Measurements from ENCODE around the gene SPATA13.
"Not testable (repeated sequence)": the region's sequence is repeated elsewhere in the genome, so short reads cannot be mapped to it uniquely, and the experiment has no call there.

Gene SPATA13

DNA sequence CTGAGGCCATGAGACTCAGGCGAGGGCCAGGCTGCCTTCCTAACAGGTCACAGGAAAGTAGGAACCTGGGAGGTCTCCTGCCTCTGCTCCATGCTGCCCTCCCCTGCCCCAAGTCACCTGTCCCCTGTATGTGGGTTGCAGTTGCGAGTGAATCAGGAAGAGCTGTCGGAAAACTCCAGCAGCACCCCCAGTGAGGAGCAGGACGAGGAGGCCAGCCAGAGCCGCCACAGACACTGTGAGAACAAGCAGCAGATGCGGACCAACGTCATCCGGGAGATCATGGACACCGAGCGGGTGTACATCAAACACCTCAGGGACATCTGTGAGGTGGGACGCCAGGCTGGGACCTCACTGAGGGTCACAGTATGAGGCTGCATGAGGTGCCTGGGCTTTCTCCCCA is 126.1 kb downstream of the SPATA13 start:
- DNase-seq = no peak

DNA sequence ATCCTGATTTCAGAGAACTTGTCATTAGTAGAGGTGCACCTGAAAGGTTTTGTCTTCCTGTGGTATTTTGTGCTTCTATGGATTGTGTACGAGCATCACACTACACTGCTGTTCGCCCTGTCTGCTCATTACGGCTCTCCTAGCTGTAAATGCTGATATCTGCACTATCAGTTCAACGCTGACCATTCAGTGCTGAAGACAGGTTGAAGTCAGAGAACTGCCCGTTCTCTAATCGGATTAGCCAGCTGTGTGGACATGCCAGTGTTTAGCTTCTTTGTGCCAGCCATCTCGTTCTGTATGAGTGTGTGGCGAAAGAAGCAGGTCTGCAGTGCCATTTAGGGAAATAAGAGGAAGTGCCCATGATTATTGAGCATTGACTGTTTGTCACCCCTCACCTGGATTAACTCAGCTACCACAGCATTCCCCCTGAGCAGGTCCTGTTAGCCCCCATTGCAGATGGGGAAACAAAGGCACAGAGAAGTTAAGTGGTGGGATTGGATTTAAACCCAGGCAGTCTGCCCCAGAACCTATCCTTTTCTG is 127.3 kb downstream of the SPATA13 start:
- no peak for DNase-seq

DNA sequence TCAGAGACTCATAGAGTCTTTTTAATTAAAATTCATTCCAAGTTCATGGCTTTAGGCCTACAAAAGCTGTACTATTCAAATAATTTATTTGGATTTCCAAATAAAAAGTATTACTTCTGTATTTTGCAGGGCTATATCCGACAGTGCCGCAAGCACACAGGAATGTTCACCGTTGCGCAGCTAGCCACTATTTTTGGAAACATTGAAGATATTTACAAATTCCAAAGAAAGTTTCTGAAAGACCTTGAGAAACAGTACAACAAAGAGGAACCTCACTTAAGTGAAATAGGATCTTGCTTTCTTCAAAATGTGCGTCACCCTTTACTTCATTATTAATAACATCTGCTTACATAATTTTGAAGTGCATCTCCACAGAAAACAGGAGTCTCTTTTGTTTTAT is 128.3 kb downstream of the SPATA13 start:
- DNase-seq = no peak

DNA sequence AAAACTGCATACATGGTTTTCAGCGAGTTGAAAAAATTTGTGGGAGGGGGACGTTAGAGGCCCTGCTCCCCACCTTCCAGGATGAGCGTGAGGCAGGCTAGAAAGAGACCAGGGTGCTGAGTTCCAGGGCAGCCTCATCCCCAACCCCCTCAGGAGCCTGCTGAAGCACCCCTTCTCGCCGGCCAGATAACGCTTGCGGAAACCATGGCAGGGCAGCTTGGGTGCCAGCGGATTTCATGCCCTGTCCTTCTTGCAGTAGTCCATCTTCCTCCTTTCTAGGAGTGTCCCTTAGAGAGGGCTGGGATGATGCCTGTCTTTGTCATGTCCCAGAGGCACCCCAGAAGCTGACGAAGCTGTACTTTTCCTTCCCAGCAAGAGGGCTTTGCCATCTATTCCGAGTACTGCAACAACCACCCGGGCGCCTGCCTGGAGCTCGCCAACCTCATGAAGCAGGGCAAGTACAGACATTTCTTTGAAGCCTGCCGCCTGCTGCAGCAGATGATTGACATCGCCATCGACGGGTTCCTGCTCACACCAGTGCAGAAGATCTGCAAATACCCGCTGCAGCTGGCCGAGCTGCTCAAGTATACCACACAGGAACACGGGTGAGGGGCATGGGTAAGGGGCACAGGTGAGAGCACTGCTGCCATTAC is 129.9 kb downstream of the SPATA13 start:
- DNase-seq = no peak

DNA sequence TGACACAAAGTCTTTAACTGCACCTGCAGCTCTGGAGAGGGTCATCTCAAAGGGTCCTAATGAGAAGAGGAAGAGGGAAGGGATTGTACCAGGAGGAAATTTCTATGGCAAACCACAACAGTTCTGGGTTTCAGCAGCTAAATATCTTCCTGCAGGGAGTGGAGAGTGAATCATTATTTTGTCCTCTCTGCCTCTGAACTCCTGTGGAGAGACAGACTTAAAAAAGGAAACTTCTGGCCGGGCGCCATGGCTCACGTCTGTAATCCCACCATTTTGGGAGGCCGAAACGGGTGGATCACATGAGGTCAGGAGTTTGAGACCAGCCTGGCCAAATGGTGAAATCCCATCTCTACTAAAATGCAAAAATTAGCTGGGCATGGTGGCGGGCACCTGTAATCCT is 132.0 kb downstream of the SPATA13 start:
- no peak for DNase-seq

DNA sequence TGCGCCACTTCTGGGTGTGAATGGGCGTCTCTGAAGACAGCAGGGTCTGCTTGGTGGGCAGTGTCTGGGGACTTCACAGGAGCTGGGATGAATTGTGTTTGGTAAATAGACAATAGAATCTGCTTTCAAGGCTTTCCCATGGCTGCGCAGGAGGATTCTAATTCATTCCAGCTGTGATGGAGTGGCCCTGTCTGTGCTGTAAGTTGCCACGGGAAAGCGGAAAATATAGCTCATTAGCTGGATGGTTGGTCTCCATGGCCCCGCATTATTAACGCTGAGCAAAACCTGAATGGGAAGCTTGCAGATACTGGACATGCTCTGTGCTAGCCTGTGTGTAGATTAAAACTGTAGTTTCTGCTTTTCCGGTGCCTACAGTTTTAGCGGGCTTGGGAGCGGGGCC is 133.2 kb downstream of the SPATA13 start:
- DNase-seq = no peak

DNA sequence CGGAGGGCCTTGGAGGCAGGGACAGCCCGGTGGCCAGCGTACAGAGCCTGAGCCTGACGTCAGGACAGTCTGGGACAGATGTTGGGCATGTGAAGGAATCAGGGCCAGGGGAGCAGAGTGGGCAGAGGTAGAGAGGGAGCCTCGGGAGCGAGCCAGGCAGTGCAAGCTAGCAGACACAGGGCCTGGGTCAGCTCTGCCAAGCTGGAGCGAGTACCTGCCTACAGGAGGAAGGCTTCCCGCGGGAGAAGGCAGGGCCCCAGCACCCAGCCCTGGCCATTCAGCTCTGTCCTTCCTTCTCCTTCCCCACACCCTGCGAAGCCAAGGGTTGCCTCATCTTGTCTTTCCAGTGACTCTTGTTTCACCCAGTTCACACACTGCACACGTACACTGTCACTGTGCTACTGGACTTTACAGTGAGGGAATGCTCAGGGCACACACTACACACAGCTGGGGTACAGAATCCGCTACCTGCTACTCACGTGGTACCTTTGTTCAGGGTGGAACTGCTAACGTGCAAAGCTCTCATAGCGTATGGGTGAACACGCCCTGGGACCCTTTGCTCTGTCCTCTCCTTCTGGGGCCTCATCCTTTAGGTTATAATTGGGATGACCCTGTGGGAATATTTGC is 139.1 kb downstream of the SPATA13 start:
- DNase-seq = no peak

DNA sequence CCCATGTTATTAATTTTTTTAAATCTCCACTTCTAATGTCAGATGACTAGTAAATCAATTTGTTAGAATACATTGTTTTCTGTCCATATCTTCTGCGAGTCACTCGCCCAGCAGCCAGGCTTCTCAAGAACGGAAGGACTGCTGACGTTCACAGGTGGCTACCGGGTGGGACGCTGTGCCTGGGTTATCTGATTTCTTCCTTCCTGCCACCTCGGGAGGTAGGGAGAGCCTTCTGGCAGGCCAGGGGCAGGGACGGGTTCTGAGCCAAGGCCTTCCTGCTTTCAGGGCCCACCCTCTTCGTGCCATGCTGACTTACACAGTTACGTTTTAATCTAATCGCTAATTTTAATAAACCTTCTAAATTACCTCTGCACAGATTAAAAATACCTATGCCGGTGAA is 140.9 kb downstream of the SPATA13 start:
- no peak for DNase-seq

DNA sequence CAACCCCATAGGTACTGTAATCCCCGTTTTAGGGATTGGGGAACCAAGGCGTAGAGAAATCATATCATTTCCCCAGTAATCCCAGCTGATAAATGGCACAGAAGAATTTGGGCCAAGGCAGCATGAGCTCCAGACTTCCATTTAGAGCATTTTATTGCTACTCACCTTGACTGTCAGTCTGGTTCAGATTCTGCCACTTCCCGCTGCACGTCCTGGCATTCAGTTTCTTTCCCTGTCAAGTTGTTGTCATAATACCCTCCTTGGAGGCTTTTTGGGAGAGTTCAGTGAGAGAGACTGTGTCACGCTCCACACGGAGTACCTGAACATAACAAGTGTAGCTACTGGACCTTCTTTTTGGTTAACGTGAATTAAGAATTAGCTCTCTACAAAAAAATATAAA is 141.4 kb downstream of the SPATA13 start:
- DNase-seq = no peak

DNA sequence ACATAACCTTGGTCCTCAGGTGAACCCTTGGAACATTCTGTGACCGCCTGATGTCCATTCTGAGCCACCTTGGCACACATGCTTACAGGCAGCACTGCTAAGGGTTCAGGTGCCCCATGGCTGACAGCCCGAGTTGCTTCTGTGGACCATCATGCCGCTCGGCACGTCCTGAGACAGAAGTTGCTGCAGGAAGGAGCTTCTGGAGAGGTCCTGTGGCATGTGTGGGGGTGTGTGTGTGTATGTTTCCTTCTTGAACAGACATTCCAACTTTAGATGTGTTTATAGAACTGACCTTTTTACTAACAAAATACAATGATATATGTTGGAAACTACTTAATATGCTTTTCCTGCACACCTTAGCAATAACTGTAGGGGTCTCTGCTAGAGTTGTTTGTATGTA is 144.1 kb downstream of the SPATA13 start:
- no peak for DNase-seq

DNA sequence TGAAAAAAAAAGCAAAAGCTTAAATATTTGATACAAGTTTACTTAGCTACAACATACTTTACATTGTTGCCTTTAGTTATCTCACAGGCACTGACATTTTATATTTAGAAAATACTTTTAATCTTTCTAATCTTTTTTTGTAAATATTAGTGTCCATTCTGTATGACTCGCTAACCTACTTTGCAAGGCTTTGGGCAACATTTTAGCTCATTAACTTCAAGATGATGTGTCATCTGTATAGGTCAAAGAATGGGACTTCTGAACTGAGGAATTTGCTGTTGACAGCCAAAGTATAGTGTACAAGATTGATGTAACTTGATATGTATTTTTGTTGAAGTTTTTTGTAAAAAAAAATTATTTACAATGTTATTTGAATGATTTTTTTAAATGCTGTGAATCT is 146.1 kb downstream of the SPATA13 start:
- no peak for DNase-seq

DNA sequence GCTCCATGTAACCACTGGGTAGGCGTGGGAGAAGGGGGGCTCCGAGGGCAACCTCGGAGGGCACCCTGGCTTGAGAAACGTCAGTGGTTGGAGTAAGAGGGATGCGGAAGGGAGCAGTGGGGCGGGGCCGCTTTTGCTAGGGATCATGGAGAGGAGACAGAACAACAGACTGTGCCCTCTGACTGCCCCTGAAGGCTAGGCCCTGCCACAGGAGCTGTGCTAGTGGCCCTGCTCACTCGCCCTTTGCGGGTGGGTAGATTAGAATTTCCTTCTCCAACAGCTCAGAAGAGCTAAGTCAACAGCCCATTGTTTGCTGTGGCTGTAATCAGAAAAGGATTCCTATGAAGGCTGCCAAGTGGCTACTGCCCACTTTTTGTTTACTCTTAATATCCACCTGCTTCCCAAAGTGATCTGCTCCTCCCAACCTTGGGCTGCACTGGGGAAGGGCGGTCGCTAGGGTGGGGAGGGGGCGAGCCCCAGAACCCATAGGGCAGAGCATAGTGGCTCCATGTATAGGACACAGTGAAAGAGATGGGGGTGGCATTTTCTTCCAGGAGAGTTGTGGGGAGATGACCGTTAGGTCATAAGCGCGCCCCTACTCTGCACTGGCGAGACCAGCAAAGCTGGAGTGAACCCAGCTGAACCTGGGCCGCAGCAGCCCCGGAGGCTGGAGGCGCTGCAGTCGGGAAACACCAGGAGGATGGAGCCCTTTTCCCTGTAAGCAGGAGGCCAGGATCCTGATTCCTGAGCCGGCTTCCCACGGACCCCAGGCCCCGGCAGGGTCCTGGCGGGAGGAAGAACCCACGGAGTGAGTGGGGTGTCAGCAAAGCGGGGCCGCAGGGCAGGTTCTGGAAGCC is 146.9 kb downstream of the SPATA13 start:
- no peak for DNase-seq

DNA sequence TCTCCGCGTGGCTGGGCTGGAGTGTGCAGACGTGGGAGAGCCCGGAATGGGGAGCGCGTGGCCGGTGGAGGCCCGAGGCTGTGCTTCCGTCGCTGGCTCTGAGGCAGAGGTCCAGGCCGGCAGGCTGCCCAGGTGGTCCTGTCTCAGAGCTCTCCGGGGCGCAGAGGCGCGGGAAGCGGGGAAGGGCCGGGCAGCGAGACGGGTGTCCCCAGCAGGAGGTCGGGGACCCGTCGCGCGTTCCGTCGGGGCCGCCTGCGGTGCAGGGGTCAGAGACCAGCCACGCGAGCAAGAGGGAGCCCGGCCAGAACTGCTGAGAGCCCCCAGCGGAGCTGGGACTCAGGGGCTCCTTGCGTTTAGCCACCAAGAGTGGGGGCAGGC is 147.5 kb downstream of the SPATA13 start:
- DNase-seq = no peak

DNA sequence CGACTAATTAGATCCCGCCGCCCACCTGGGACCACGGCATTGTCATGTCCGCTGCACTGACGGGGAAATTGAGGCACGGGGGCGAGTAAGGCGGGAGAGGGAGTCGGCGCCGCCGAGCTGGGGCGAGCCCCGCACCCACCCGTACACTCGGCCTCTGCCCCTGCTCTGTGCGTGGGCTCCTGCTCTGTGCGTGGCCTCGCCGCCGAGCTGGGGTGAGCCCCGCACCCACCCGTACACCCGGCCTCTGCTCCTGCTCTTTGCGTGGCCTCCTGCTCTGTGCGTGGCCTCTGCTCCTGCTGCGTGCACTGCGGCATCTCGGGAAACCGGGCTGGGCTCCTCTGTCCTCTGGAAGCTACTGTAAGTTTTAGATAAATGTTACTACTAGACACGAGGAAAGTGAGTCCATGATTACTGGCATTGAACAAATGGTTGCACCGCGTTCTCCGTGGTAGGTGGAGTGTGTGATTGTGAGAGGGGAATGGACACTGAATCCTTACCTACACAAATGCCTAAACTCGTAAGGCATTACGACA is 148.0 kb downstream of the SPATA13 start:
- no peak for DNase-seq

DNA sequence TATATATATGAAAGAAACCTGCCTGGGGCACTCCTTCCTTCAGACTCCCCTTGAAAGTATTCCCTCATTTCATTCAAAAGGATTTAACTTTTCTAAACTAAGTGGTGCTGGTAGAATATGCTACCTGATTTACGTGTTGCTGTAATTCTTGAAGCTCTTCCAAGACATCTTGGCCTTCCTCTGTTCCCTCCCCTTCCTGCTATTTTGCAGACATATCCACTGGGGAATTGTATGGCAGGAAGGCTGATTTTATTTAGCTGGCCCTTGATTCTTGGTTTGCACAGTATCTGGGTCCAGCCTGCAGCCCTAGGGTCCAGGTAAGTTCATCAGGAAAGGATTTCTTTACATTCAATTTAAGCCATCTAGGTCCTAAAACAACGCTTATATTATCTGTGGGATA is 148.8 kb downstream of the SPATA13 start, which contains the start of gene C1QTNF9:
TSS of gene C1QTNF9 (plus strand) at position 281 of the 400 bp plus-strand sequence. CDS start 6,424 bp downstream, outside the sequence.
- not testable (repeated sequence) for DNase-seq

DNA sequence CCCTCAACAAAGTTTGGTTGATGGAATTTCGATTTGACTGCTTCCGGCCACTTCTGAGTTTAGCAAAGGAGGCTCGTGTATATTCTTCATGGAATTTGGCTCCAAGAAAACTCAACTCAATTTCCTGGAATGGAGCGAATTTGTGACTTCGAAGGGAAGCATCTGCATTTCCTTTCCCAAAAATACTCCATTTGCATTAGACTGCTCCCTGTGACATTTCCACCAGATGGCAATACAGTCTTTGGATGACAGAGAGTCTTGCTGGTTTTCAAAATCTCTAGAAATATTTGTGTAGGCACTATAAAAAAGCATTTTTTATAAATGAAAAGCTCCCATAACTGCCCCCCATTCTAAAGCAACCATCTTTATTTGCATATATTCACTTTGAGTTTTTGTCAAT is 152.9 kb downstream of the SPATA13 start:
- no peak for DNase-seq

DNA sequence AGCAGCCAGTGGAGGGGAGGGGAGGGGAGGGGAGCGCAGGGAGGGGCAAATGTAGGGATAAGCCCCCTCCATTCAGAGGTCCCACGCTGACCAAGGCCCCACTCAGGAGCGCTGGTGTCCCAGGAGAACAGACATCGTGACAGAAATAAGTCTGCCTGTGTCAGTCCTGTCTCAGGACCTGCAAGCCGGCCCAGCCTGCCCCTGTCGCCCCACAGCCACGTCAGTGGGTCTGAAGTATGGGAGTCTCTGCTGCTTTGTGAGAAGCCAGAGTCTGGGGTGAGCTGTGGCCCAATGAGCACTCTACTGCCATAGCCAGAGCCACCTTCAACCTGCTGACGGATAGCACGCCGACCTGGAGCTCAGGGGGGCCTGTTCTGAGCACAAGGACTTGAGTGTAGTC is 157.3 kb downstream of the SPATA13 start:
- not testable (repeated sequence) for DNase-seq

DNA sequence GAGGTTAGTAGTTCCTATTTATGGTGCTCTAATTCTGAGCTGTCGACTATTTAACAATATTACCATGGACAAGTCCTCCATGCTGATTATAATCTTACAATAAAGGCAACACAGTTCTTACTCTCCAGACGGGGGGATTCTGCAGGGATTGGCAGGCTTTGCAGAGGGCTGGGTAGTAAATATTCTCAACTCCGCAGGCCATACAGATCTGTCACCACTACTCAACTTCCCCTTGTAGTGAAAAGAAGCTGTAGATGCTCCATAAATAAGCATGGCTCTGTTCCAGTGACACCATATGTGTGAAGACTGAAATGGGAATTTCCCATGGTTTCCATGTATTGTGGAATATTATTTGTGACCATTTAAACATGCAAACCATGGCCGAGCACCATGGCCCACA is 158.4 kb downstream of the SPATA13 start:
- not testable (repeated sequence) for DNase-seq

DNA sequence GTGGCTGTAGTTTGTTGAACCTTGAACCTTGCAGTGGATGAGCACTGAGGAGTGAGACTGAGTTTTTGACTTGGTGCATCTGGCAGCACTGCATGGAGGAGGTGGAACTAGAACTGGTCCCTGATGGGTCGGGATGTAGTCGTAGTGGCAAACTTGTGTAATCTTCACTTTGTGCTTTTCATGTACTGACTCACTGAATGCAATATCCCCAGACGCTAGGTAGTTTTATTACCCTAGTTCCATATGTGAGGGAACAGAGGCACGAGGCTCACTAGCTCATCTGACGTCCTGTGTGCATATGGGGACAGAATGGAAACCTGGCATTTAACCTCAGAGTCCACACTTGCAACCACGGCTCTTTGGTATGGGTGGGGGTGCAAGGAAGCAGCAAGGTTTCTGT is 159.1 kb downstream of the SPATA13 start:
- not testable (repeated sequence) for DNase-seq

DNA sequence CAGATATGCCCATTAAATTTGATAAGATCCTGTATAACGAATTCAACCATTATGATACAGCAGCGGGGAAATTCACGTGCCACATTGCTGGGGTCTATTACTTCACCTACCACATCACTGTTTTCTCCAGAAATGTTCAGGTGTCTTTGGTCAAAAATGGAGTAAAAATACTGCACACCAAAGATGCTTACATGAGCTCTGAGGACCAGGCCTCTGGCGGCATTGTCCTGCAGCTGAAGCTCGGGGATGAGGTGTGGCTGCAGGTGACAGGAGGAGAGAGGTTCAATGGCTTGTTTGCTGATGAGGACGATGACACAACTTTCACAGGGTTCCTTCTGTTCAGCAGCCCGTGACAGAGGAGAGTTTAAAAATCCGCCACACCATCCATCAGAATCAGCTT is 160.9 kb downstream of the SPATA13 start:
- not testable (repeated sequence) for DNase-seq

DNA sequence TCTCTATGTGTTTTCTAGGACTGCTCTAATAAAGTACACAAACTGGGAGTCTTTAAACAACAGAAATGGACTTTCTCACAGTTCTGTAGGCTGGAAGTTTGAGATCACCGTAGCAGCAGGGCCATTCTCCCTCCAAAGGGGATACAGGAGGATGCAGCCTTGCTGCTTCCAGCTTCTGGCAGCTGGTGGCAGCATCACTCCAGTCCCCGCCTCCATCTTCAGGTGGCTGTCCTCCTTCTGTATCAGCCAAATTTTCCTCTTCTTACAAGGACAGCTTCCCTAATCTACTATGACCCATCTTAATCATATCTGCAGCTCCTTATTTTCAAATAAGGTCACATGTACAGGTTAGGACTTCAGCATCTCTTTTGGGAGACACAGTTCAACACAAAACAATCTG is 161.9 kb downstream of the SPATA13 start:
- DNase-seq = not testable (repeated sequence)

DNA sequence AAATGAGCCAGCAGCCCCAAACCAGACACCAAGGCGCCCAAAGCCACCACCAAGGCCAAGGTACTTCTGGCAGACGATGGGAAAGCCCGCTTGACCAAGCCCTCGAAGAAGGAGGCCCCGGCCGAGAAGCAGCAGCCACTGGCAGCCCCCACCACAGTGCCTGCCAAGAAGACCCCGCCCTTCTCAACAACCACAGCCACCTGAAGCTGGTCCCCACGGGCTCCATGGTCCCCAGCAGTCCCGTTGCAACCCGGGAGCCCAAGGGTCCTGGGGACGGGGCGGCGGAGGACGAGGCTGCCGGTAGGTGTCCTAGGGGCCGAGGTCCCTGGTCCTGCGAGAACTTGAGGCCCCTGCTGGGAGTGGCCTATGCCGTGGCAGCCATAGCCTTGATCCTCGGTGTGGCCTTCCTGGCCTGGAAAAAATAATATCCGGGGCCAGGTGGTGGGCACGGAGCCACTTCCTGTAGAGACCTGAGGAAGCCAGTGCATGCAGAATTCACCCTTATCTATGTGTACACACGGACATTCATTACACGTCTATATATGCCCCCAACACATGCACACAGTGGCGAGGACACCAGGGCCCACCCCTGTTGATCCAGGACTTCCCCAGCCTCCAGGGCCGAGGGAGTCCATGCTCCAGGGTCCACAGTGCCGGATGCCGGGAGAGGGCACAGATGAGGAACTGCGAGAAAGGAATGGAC is 162.7 kb downstream of the SPATA13 start:
- DNase-seq = no peak

DNA sequence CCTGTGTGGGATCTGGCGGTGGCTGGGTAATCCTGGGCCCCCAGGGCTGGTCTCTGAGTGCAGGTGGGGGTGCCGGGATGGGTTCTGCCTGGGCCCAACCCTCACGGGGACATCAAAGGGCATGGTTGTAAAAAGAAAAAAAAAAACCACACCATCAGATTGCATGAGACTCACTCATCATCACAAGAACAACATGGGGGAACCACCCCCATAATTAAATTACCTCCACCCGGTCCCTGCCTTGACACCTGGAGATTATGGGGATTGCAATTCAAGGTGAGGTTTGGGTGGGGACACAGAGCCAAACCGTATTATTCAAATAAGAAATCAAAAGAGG is 163.2 kb downstream of the SPATA13 start:
- DNase-seq = no peak

All from NCI-H226 (cell line).